ENCODE results near the gene TRIO.

TRIO gene

DNA sequence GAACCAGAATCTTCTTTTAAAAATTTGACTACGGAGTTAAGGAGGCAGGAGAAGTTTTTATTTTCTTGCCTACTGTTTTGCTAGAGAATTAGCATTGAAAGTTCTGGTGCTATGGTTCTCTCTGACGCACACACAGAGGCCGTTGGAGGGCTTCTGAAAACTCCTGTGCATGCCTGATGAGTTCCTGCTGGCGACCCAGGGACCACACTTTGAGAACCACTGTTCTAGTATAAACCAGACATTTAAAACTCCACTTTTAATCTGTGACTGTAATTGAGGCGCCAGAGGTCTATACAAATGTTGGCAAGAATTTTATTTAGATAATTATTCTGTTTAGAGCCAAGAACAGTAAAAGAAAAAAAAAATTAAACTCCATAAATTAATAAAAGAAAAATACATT, 338.9 kb downstream of the TRIO start:
- DNase-seq: no peak
- H3K36me3 ChIP-seq (ENCODE audit: control insufficient read depth, insufficient read depth, low read length): peaks cover 2% of the 10 kb centered on the region
- WGBS (ENCODE audit: extremely low coverage, insufficient coverage, low lambda C conversion rate): no CpG with 5 or more reads among the region's 5 CpGs

DNA sequence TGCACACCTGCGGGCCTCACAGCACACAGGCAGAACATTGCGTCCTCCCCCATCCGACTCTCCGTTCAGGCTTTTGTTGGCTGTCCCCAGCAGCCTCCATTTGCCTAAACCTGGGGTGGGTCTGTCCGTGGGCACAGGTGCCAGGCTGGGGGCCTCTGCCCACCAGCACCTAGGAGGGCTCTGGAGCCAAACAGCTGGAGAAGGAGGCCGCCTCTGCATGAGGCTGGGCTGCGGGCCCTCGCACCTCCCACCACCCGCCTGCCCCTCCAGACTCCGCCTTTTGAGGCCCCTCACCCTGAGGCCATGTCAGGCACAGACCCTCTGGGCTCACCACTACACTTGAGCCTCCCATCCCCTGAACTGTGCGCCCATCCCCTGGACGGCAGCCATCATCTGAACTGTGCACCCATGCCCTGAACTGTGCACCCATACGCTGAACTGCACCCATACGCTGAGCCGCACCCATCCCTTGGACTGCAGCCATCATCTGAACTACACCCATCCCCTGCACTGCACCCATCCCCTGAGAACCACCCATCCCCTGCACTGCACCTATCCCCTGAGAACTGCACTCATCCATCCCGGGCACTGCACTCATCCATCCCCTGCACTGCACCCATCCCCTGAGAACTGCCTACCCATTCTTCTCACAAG, 340.5 kb downstream of the TRIO start:
- no peak overlapping the region for H3K18ac ChIP-seq (ENCODE audit: low read length)
- no peaks in the 10 kb centered on the region for H3K27me3 ChIP-seq (ENCODE audit: insufficient read depth, low read length, poor library complexity)
- H3K79me2 ChIP-seq (ENCODE audit: control insufficient read depth, insufficient read depth, low read length): no peaks in the 10 kb centered on the region
- H3K79me1 ChIP-seq (ENCODE audit: low read length): no peaks in the 10 kb centered on the region
- H3K4me2 ChIP-seq (ENCODE audit: low read length): no peak overlapping the region
- no peak overlapping the region for H2BK120ac ChIP-seq (ENCODE audit: low read depth, low read length)
- H3K56ac ChIP-seq (ENCODE audit: low read length): no peak overlapping the region
- no peak overlapping the region for H3K27ac ChIP-seq (ENCODE audit: low read depth, low read length)
- H2AK5ac ChIP-seq (ENCODE audit: low read length): no peak overlapping the region
- no peak overlapping the region for H2BK5ac ChIP-seq (ENCODE audit: low read length)
- no peaks in the 10 kb centered on the region for H3K4me1 ChIP-seq (ENCODE audit: control insufficient read depth, low read depth, low read length)
- DNase-seq: no peak
- H3K23ac ChIP-seq (ENCODE audit: low read length): no peak overlapping the region
- no peak overlapping the region for H4K8ac ChIP-seq (ENCODE audit: low read depth, low read length)
- no peak overlapping the region for H3K4me3 ChIP-seq (ENCODE audit: low read length)
- no peak overlapping the region for H3K9ac ChIP-seq (ENCODE audit: low read length)
- H2BK15ac ChIP-seq (replicated peaks; ENCODE audit: low read depth): no peak overlapping the region
- H3K36me3 ChIP-seq (ENCODE audit: control insufficient read depth, insufficient read depth, low read length): peaks cover 2% of the 10 kb centered on the region
- H4K5ac ChIP-seq (ENCODE audit: low read length): no peak overlapping the region
- H3K4ac ChIP-seq (ENCODE audit: low read depth, low read length): no peak overlapping the region
- WGBS (ENCODE audit: extremely low coverage, insufficient coverage, low lambda C conversion rate): no CpG with 5 or more reads among the region's 16 CpGs

More for the DNA sequence above, 338.9 kb downstream of the TRIO start:
- Histone ChIP-seq H4K8ac (ENCODE audit: low read depth, low read length) (no peak overlapping the region), H3K79me2 (ENCODE audit: control insufficient read depth, insufficient read depth, low read length) (no peaks in the 10 kb centered on the region), H3K9ac (ENCODE audit: low read length) (no peak overlapping the region), H4K5ac (ENCODE audit: low read length) (no peak overlapping the region), H3K4me2 (ENCODE audit: low read length) (no peak overlapping the region), H3K4me1 (ENCODE audit: control insufficient read depth, low read depth, low read length) (no peaks in the 10 kb centered on the region), H3K79me1 (ENCODE audit: low read length) (no peaks in the 10 kb centered on the region), H3K4ac (ENCODE audit: low read depth, low read length) (no peak overlapping the region), H2BK15ac (replicated peaks; ENCODE audit: low read depth) (no peak overlapping the region), H2AK5ac (ENCODE audit: low read length) (no peak overlapping the region), H2BK120ac (ENCODE audit: low read depth, low read length) (no peak overlapping the region), H2BK5ac (ENCODE audit: low read length) (no peak overlapping the region), H3K27ac (ENCODE audit: low read depth, low read length) (no peak overlapping the region), H3K23ac (ENCODE audit: low read length) (no peak overlapping the region), H3K56ac (ENCODE audit: low read length) (no peak overlapping the region), H3K27me3 (ENCODE audit: insufficient read depth, low read length, poor library complexity) (no peaks in the 10 kb centered on the region), H3K4me3 (ENCODE audit: low read length) (no peak overlapping the region), H3K18ac (ENCODE audit: low read length) (no peak overlapping the region)

DNA sequence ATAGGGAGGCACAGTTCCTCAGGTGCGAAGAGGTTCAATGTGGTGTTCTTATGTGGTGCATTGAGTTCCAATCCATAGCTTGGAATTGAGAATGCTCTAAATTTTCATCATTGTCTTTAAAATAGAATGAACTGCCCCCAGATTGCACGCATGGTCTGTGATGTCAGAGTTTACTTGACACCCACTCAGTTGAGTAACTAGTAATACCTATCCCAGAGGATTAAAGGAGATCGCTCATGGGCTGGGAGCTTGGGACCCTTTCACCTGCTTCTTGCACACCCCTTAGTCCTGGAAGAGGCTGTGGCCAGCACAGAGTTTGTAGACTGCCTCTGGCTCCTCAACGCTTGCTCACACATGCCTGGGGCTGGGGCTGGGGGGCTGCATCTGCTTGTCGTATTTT, 343.3 kb downstream of the TRIO start:
- no CpG with 5 or more reads among the region's 5 CpGs for whole genome bisulfite sequencing (ENCODE audit: extremely low coverage, insufficient coverage, low lambda C conversion rate)
- no peak overlapping the region for H3K23ac ChIP-seq (ENCODE audit: low read length)
- DNase-seq: no peak

DNA sequence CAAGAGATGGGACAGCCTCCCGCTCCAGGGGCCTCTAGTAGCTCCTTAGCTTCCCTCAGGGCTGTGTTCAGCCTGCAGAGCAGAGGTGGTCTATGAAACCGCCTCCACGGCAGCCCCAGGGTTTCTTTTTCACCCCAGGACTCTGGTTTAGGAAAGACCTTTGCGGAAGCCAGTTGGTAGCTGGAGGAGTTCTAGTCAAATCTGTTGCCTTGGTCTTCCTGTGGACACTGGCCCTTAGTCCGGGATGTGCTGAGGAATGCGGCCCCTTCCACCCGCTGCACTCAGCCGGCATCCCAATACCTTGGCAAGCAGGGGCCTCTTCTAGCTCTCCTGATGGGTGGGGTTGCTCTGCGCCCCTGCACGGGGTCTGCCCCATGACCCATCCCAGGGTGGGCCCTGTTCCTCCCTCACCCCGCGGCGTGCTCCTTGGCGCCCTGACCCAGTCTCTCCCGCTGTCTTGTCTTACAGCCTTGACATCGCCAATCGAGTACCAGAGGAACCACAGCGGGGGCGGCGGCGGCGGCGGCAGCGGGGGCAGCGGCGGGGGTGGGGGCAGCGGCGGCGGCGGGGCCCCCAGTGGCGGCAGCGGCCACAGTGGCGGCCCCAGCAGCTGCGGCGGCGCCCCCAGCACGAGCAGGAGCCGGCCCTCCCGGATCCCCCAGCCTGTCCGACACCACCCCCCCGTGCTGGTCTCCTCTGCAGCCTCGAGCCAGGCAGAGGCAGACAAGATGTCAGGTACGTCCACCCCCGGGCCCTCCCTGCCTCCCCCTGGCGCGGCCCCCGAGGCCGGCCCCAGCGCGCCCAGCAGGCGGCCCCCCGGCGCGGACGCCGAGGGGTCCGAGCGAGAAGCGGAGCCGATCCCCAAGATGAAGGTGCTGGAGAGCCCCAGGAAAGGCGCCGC, 344.1 kb downstream of the TRIO start:
- H3K18ac ChIP-seq (ENCODE audit: low read length): no peak overlapping the region
- H4K5ac ChIP-seq (ENCODE audit: low read length): no peak overlapping the region
- no peaks in the 10 kb centered on the region for H3K79me1 ChIP-seq (ENCODE audit: low read length)
- no peaks in the 10 kb centered on the region for H3K4me1 ChIP-seq (ENCODE audit: control insufficient read depth, low read depth, low read length)
- no peak overlapping the region for H2BK120ac ChIP-seq (ENCODE audit: low read depth, low read length)
- no peak overlapping the region for H3K23ac ChIP-seq (ENCODE audit: low read length)
- no peak overlapping the region for H3K4me2 ChIP-seq (ENCODE audit: low read length)
- peaks cover 5% of the 10 kb centered on the region for H3K36me3 ChIP-seq (ENCODE audit: control insufficient read depth, insufficient read depth, low read length)
- no CpG with 5 or more reads among the region's 62 CpGs for WGBS (ENCODE audit: extremely low coverage, insufficient coverage, low lambda C conversion rate)
- H3K27me3 ChIP-seq (ENCODE audit: insufficient read depth, low read length, poor library complexity): no peaks in the 10 kb centered on the region
- H3K4me3 ChIP-seq (ENCODE audit: low read length): no peak overlapping the region
- DNase-seq: no peak
- H4K8ac ChIP-seq (ENCODE audit: low read depth, low read length): no peak overlapping the region
- H3K56ac ChIP-seq (ENCODE audit: low read length): no peak overlapping the region
- H2AK5ac ChIP-seq (ENCODE audit: low read length): no peak overlapping the region
- H3K9ac ChIP-seq (ENCODE audit: low read length): no peak overlapping the region
- no peaks in the 10 kb centered on the region for H3K79me2 ChIP-seq (ENCODE audit: control insufficient read depth, insufficient read depth, low read length)
- no peak overlapping the region for H2BK5ac ChIP-seq (ENCODE audit: low read length)
- H3K27ac ChIP-seq (ENCODE audit: low read depth, low read length): no peak overlapping the region
- H3K4ac ChIP-seq (ENCODE audit: low read depth, low read length): no peak overlapping the region
- H2BK15ac ChIP-seq (replicated peaks; ENCODE audit: low read depth): no peak overlapping the region

More for the DNA sequence above, 343.3 kb downstream of the TRIO start:
- H2BK15ac ChIP-seq (replicated peaks; ENCODE audit: low read depth): no peak overlapping the region
- no peaks in the 10 kb centered on the region for H3K79me2 ChIP-seq (ENCODE audit: control insufficient read depth, insufficient read depth, low read length)
- H2BK5ac ChIP-seq (ENCODE audit: low read length): no peak overlapping the region
- no peaks in the 10 kb centered on the region for H3K79me1 ChIP-seq (ENCODE audit: low read length)
- H3K9ac ChIP-seq (ENCODE audit: low read length): no peak overlapping the region
- H3K18ac ChIP-seq (ENCODE audit: low read length): no peak overlapping the region
- no peaks in the 10 kb centered on the region for H3K27me3 ChIP-seq (ENCODE audit: insufficient read depth, low read length, poor library complexity)
- no peaks in the 10 kb centered on the region for H3K4me1 ChIP-seq (ENCODE audit: control insufficient read depth, low read depth, low read length)
- H4K8ac ChIP-seq (ENCODE audit: low read depth, low read length): no peak overlapping the region
- no peak overlapping the region for H3K4me2 ChIP-seq (ENCODE audit: low read length)
- H3K56ac ChIP-seq (ENCODE audit: low read length): no peak overlapping the region
- peaks cover 5% of the 10 kb centered on the region for H3K36me3 ChIP-seq (ENCODE audit: control insufficient read depth, insufficient read depth, low read length)
- H2BK120ac ChIP-seq (ENCODE audit: low read depth, low read length): no peak overlapping the region
- H4K5ac ChIP-seq (ENCODE audit: low read length): no peak overlapping the region
- H3K4me3 ChIP-seq (ENCODE audit: low read length): no peak overlapping the region
- H3K27ac ChIP-seq (ENCODE audit: low read depth, low read length): no peak overlapping the region
- H2AK5ac ChIP-seq (ENCODE audit: low read length): no peak overlapping the region
- no peak overlapping the region for H3K4ac ChIP-seq (ENCODE audit: low read depth, low read length)

DNA sequence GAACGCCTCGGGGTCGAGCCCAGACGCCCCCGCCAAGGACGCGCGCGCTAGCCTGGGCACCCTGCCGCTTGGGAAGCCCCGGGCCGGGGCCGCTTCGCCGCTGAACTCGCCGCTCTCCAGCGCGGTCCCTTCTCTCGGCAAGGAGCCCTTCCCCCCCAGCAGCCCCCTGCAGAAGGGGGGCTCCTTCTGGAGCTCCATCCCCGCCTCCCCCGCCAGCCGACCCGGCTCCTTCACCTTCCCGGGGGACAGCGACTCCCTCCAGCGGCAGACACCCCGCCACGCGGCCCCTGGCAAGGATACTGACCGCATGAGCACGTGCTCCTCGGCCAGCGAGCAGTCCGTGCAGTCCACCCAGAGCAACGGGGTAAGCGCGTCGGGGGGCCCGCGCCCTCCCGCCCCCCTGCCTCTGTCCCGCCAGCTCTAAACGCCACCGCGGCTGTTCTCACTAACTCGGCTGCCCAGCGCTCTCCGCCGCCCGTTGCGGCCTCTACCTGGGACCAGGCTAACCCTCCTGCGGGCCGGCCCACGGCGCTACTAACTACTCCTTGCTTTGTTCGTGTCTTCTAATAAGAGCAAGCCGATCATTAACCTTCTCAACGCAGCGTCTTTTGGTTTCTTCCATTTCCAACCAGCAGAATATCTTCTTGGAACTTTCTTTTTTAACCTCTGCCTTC, 344.9 kb downstream of the TRIO start:
- no peak overlapping the region for H4K8ac ChIP-seq (ENCODE audit: low read depth, low read length)
- H3K27me3 ChIP-seq (ENCODE audit: insufficient read depth, low read length, poor library complexity): no peaks in the 10 kb centered on the region
- H3K79me2 ChIP-seq (ENCODE audit: control insufficient read depth, insufficient read depth, low read length): no peaks in the 10 kb centered on the region
- H2BK120ac ChIP-seq (ENCODE audit: low read depth, low read length): no peak overlapping the region
- H3K4ac ChIP-seq (ENCODE audit: low read depth, low read length): no peak overlapping the region
- H3K4me2 ChIP-seq (ENCODE audit: low read length): no peak overlapping the region
- no peak overlapping the region for H3K23ac ChIP-seq (ENCODE audit: low read length)
- no peak overlapping the region for H3K56ac ChIP-seq (ENCODE audit: low read length)
- no peak overlapping the region for H3K18ac ChIP-seq (ENCODE audit: low read length)
- no peak overlapping the region for H4K5ac ChIP-seq (ENCODE audit: low read length)
- no peak overlapping the region for H3K4me3 ChIP-seq (ENCODE audit: low read length)
- no CpG with 5 or more reads among the region's 60 CpGs for WGBS (ENCODE audit: extremely low coverage, insufficient coverage, low lambda C conversion rate)
- H3K4me1 ChIP-seq (ENCODE audit: control insufficient read depth, low read depth, low read length): no peaks in the 10 kb centered on the region
- H2BK5ac ChIP-seq (ENCODE audit: low read length): no peak overlapping the region
- H3K79me1 ChIP-seq (ENCODE audit: low read length): no peaks in the 10 kb centered on the region
- no peak overlapping the region for H2AK5ac ChIP-seq (ENCODE audit: low read length)
- H3K27ac ChIP-seq (ENCODE audit: low read depth, low read length): no peak overlapping the region
- H2BK15ac ChIP-seq (replicated peaks; ENCODE audit: low read depth): no peak overlapping the region
- H3K9ac ChIP-seq (ENCODE audit: low read length): no peak overlapping the region
- no peak for DNase-seq
- peaks cover 10% of the 10 kb centered on the region for H3K36me3 ChIP-seq (ENCODE audit: control insufficient read depth, insufficient read depth, low read length)
